Measurements from ENCODE around the gene SPATA25. TPM values are rescaled to one million over a fixed set of nuclear protein-coding genes. Genes with fewer than 3 reads are reported as not detected.

The SPATA25 gene
- total RNA-seq, 2 experiments from 2014 or later = 0.49 to 1.3 TPM

- ATAC-seq (ENCODE audit: poor library complexity) = no peak
- Mint-ChIP-seq H3K27ac (no peak overlapping the region), H3K36me3 (ENCODE audit: low read depth) (no peaks in the 10 kb centered on the region), H3K4me1 (ENCODE audit: low read depth) (peaks cover 6% of the 10 kb centered on the region), H3K9me3 (no peaks in the 10 kb centered on the region), H3K4me3 (no peak overlapping the region), H3K27me3 (no peaks in the 10 kb centered on the region)
- intact Hi-C loops (cut with DNase I, micrococcal nuclease) = no loop called here
- H3K27me3 ChIP-seq (ENCODE audit: control insufficient read depth in 1 of 2, insufficient read depth in 2 of 2, low read length in 2 of 2) = no peaks in the 10 kb centered on the region
- H3K36me3 ChIP-seq (ENCODE audit: insufficient read depth, low read length) = peaks cover 2% of the 10 kb centered on the region
- H3K9me3 ChIP-seq (ENCODE audit: control insufficient read depth in 1 of 2, insufficient read depth in 1 of 2, low read length in 2 of 2) = no peaks in the 10 kb centered on the region
- no peak overlapping the region for H3K4me3 ChIP-seq (ENCODE audit: low read length)
- no peak overlapping the region for H3K27ac ChIP-seq (ENCODE audit: low read depth in 1 of 2, low read length in 2 of 2)
- ChIA-PET CTCF (no interaction called here), POLR2A (no interaction called here)
- TF ChIP-seq CTCF (IDR thresholded peaks at IDR 0.05) = no peak
- no peak for DNase-seq
- no peaks in the 10 kb centered on the region for H3K4me1 ChIP-seq (ENCODE audit: insufficient read depth, low read length)
Measured at GRCh38 chr20:45863543-45864470, 23.6 kb downstream of the SPATA25 start.

- intact Hi-C loops (cut with DNase I, micrococcal nuclease) = no loop called here
- ChIA-PET POLR2A (no interaction called here), CTCF (interaction anchor here (0.7 kb wide), 1 partner anchor 55 kb away, joined by 3 read pairs; no protein-coding TSS in a partner anchor)
- Histone ChIP-seq H3K9me3 (ENCODE audit: control insufficient read depth in 1 of 2, insufficient read depth in 1 of 2, low read length in 2 of 2) (no peaks in the 10 kb centered on the region), H3K27ac (ENCODE audit: low read depth in 1 of 2, low read length in 2 of 2) (no peak overlapping the region), H3K27me3 (ENCODE audit: control insufficient read depth in 1 of 2, insufficient read depth in 2 of 2, low read length in 2 of 2) (no peaks in the 10 kb centered on the region), H3K36me3 (ENCODE audit: insufficient read depth, low read length) (peaks cover 2% of the 10 kb centered on the region), H3K4me3 (ENCODE audit: low read length) (no peak overlapping the region), H3K4me1 (ENCODE audit: insufficient read depth, low read length) (peaks cover 18% of the 10 kb centered on the region)
- no peak for DNase-seq
- no peak overlapping the region for H3K4me3 Mint-ChIP-seq
- H3K27ac Mint-ChIP-seq = no peak overlapping the region
- H3K9me3 Mint-ChIP-seq = no peaks in the 10 kb centered on the region
- TF ChIP-seq CTCF (IDR thresholded peaks at IDR 0.05) = no peak
- H3K4me1 Mint-ChIP-seq (ENCODE audit: low read depth) = peaks cover 28% of the 10 kb centered on the region
- ATAC-seq (ENCODE audit: poor library complexity) = no peak
- H3K27me3 Mint-ChIP-seq = no peaks in the 10 kb centered on the region
- peaks cover 13% of the 10 kb centered on the region for H3K36me3 Mint-ChIP-seq (ENCODE audit: low read depth)
Measured at GRCh38 chr20:45861221-45862075, 26.0 kb downstream of the SPATA25 start.

- peaks cover 36% of the 10 kb centered on the region for H3K4me1 Mint-ChIP-seq (ENCODE audit: low read depth)
- Histone ChIP-seq H3K9me3 (ENCODE audit: control insufficient read depth in 1 of 2, insufficient read depth in 1 of 2, low read length in 2 of 2) (no peaks in the 10 kb centered on the region), H3K27ac (ENCODE audit: low read depth in 1 of 2, low read length in 2 of 2) (no peak overlapping the region), H3K4me1 (ENCODE audit: insufficient read depth, low read length) (peaks cover 26% of the 10 kb centered on the region), H3K4me3 (ENCODE audit: low read length) (no peak overlapping the region), H3K36me3 (ENCODE audit: insufficient read depth, low read length) (peaks cover 2% of the 10 kb centered on the region), H3K27me3 (ENCODE audit: control insufficient read depth in 1 of 2, insufficient read depth in 2 of 2, low read length in 2 of 2) (no peaks in the 10 kb centered on the region)
- ChIA-PET CTCF (interaction anchor here (0.7 kb wide), 1 partner anchor 54 kb away, joined by 3 read pairs; no protein-coding TSS in a partner anchor), POLR2A (interaction anchor here (0.7 kb wide), 1 partner anchor 97 kb away, joined by 7 read pairs; no protein-coding TSS in a partner anchor)
- DNase-seq (no peak), ATAC-seq (ENCODE audit: poor library complexity) (no peak)
- H3K4me3 Mint-ChIP-seq = peak overlapping the region; percentile 52
- no peak for TF ChIP-seq CTCF (IDR thresholded peaks at IDR 0.05)
- no peak overlapping the region for H3K27ac Mint-ChIP-seq
- H3K9me3 Mint-ChIP-seq = no peaks in the 10 kb centered on the region
- no peaks in the 10 kb centered on the region for H3K27me3 Mint-ChIP-seq
- intact Hi-C loops (cut with DNase I, micrococcal nuclease) = no loop called here
- H3K36me3 Mint-ChIP-seq (ENCODE audit: low read depth) = peaks cover 14% of the 10 kb centered on the region
Measured at GRCh38 chr20:45860560-45861220, 26.7 kb downstream of the SPATA25 start.
